Fibroblast of pulmonary artery (primary cell): ENCODE results near the gene BCL3.

Experiments used
- DNase-seq: peaks from one replicate; pipeline ENCODE4 v3.0.0-alpha.2; 2010; ENCODE audit warnings: low read depth
- H3K4me3 ChIP-seq: replicated peaks from 2 replicates; pipeline ENCODE4 v1.5.1; 2011; ENCODE audit warnings: low read depth, mild to moderate bottlenecking, control low read depth, low read length, moderate library complexity
- CTCF ChIP-seq: IDR thresholded peaks from 2 replicates; pipeline ENCODE4 v1.5.1; 2011; ENCODE audit warnings: mild to moderate bottlenecking, control low read depth, low read length, inconsistent platforms; ENCODE audit errors: missing control alignments

Gene BCL3

DNA sequence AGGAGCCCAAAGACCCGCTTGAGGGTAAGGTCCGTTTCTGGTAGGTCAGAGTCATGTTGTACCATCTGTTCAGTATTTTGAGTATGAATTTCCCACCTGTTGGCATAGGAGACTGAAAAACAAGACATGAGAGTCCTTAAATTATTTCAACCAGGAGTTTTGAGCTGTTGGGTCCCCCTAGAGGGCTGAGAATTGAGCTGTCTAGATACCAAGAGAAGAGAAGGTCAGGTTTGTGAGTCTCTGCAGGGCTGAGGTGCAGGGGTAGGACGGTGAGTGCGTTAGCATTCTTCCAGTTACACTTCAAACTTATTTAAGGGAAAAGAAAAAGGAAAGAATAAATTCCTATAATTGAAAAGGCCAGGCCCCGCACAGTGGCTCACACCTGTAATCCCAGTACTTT is 34.2 kb downstream of the BCL3 start:
- TF ChIP-seq CTCF, result peak; percentile 7
- H3K4me3 ChIP-seq, result no peak overlapping the region
- DNase-seq, result no peak

DNA sequence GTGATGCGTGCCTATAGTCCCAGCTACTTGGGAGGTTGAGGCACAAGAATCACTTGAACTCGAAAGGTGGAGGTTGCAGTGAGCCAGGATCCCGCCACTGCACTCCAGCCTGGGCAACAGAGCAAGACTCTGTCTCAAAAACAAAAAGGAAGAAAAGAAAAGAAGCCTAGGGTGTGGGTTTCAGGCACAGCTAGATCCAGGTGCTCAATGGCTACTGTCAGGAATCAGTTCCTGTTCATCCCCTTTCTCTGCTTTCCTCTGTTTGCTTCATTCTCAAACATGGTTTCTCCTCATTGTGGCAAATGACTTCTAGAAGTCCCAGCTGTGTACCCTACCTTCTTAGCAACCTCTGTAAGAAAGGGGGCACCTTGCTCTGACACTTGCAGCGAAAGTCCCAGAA is 35.0 kb downstream of the BCL3 start:
- TF ChIP-seq CTCF, result no peak
- no peak overlapping the region for H3K4me3 ChIP-seq
- no peak for DNase-seq

DNA sequence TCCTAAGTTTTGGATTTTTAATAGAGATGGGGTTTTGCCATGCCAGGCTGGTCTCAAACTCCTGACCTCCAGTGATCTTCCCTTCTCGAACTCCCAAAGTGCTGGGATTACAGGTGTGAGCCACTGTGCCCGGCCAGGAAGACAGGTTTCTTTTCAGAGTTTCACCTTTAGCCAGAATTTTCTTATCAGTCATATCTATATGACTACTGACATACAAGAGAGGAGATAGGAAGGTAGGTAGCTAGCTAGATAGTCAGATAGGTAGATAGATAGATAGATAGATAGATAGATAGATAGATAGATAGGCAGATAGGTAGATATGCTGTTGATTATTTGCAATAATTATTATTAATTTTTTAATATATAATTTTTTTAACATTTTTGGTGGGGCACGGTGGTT is 36.8 kb downstream of the BCL3 start:
- TF ChIP-seq CTCF, result no peak
- no peak for DNase-seq

DNA sequence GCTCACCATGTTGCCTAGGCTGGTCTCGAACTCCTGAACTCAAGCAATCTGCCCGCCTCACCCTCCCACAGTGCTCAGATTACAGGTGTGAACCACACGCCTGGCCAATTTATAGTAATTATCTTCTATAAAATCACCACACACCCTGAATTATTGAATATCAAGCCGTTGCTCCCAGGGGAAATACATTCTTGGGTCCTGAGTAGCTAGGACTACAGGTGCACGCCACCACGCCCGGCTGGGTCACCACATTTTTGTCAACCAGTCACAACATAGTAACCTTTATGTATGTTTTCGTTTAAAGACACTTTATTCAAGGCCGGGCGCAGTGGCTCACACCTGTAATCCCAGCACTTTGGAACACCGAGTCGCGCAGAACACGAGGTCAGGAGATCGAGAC is 37.5 kb downstream of the BCL3 start:
- no peak overlapping the region for H3K4me3 ChIP-seq
- DNase-seq, result no peak

More for the DNA sequence above, 36.8 kb downstream of the BCL3 start:
- H3K4me3 ChIP-seq, result no peak overlapping the region

DNA sequence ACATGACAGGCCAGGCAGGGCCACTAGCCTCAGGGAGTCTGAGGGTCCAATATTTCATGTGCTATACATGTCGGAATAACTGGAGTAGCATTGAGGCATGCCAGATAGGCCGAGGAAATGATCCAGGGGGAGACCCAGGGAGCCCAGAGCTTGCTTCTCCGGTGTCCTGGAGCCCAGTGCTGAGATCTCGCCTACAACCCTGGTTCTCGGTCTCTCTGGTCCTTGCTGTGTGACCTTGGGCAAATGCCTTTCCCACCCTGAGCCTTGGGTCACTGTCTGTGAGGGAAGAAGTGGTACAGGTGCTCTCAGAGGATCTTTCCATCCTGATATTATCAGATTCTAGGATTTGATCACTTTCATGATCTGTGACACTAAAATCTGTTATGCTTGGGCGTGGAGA is 40.5 kb downstream of the BCL3 start:
- no peak for DNase-seq
- no peak for TF ChIP-seq CTCF
- no peak overlapping the region for H3K4me3 ChIP-seq

More for the DNA sequence above, 37.5 kb downstream of the BCL3 start:
- no peak for TF ChIP-seq CTCF

DNA sequence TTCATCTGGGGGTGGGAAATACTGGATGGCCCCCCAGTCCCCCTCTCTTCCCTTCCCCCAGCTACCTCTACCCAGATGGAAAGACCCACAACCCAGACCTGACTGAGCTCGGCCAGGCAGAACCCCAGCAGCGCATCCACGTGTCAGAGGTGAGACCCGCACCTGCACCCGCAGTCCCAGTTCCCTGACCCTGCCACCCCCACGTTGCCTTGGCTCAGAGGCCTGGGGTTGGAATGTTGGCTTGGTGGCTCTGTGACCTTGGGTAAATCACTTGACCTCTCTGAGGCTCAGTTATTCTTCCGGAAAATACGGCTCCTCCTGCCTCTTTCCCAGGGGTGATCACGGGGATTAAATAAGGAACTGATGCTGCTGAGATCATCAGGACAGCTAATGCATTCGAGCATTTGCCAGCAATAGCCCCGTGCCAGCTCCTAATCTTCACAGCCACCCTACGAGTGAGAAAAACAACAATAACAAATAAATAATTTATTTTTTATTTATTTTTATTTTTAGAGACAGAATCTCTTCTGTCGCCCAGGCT is 41.5 kb downstream of the BCL3 start:
- TF ChIP-seq CTCF, result no peak
- H3K4me3 ChIP-seq, result no peak overlapping the region
- no peak for DNase-seq

DNA sequence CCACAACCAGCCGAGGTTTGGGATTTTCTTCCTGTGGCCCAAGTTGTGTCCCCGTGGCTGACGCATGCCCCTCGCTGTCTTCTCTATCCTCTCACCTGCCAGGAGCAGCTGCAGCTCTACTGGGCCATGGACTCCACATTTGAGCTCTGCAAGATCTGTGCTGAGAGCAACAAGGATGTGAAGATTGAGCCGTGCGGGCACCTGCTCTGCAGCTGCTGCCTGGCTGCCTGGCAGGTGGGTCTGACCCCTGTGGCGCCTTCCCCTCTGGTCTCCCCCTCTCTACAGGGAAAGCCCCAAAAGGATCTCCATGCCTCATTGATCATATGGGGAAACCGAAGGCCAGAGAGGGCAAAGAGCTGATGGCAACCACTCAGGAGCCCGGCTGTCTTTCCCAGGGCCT is 43.8 kb downstream of the BCL3 start:
- no peak for DNase-seq
- no peak for TF ChIP-seq CTCF
- no peak overlapping the region for H3K4me3 ChIP-seq
